Measurements from ENCODE around the gene DOC2B. TPM values are rescaled to one million over a fixed set of nuclear protein-coding genes. Genes with fewer than 3 reads are reported as not detected.

Gene DOC2B
- 0.15 TPM in 1 of 2 replicates, not detected in the other for total RNA-seq

DNA sequence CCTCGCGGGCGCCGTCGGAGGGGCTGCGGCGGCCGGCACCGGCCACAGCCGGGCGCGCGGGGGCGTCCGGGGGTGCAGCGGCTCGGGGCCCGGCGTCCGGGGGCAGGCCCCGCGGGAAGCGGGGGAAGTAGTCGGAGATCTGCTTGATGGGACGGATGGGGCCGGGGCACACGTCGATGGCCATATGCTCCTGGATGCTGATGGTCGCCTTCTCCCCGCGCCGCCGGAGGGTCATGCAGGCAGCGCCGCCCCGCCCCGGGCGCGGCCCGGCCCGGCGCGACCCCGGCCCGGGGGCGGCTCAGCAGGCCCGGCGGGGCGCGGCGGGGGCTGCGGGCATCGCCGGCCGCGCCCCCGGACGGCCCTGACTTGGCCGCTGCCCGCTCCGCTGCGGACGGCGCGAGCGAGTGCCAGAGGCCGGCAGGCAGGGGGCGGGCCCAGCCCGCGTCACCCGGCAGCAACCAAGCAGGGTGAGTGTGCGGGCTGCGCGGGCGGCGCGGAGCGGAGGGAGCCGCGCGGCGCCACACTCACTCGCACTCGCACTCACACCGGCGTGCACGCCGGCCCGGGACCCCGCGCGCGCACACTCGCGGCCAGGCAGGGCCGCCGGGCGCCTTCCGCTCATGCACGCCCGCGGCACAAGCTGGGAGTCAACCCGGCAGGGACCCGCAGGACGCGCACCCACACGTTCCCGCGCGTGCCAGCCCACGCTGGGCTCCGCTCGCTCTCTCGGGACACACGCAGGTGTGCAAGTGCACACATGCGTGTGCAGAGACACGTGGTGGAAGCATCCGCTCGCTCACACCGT lies at the start of gene DOC2B:
DOC2B (minus strand) TSS at position 406 of the 805 bp plus-strand sequence; CDS start at position 235, 171 bp downstream.

DNA sequence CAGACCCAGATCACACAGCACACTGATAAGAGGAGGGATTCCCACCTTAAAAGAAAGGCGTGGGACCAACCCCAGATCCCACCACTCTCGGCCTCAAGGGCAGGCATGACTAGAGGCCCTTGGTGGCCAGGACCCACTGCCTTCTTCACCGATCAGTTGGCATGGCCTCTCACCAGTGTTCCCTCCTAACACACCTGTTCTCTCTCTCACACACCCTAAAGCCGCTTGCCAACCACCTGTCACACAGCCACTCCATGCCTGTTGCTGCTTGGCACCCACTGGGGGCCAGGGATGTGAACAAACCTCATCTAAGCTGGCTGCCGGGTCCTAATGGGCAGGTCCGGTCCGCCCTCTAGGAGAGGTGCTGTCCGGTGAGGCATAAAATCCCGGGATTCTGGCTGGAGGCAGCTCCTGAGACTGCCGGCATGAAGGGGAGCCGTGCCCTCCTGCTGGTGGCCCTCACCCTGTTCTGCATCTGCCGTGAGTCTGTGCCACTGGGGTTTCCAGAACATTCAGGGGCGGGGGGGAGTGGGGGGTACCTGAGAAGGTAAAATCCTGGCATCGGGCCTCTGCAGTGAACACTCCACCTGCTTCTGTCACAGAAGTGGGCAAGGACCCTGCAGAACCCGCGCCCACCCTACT lies 44.2 kb downstream of the DOC2B start, which contains the start of gene SCGB1C2:
SCGB1C2 (plus strand) TSS at position 404 of the 642 bp plus-strand sequence; CDS start at position 426, 22 bp downstream.

Other genes starting within 250 kb of the DOC2B start
- not detected in 2 replicates for gene SCGB1C2, start 44.1 kb downstream of the DOC2B start, total RNA-seq
- gene RPH3AL, start 171.2 kb upstream of the DOC2B start, total RNA-seq, result 4.6 and 6.8 TPM in 2 replicates

Data from epithelial cell of umbilical artery (primary cell).